Osteocyte (in vitro differentiated cells): Measurements from ENCODE around the gene IL16. TPM values are rescaled to one million over a fixed set of nuclear protein-coding genes. Genes with fewer than 3 reads are reported as not detected.

Source experiments
- DNase-seq: peaks from one replicate; pipeline ENCODE4 v3.0.0; 2021; ENCODE audit warnings: mixed read lengths; ENCODE audit not compliant: unreplicated experiment; ENCODE audit errors: extremely low spot score
- H3K27ac Mint-ChIP-seq: one replicate; pipeline ENCODE4 v1.8.0; 2021; ENCODE audit warnings: mild to moderate bottlenecking, mixed read lengths; ENCODE audit not compliant: unreplicated experiment
- H3K27me3 Mint-ChIP-seq: one replicate; pipeline ENCODE4 v1.8.0; 2021; ENCODE audit warnings: mixed read lengths; ENCODE audit not compliant: unreplicated experiment
- H3K36me3 Mint-ChIP-seq: one replicate; pipeline ENCODE4 v1.8.0; 2021; ENCODE audit warnings: mixed read lengths; ENCODE audit not compliant: unreplicated experiment
- H3K4me1 Mint-ChIP-seq: one replicate; pipeline ENCODE4 v1.8.0; 2021; ENCODE audit warnings: mixed read lengths; ENCODE audit not compliant: unreplicated experiment
- H3K4me3 Mint-ChIP-seq: one replicate; pipeline ENCODE4 v1.8.0; 2021; ENCODE audit warnings: mild to moderate bottlenecking, moderate library complexity, mixed read lengths; ENCODE audit not compliant: unreplicated experiment
- H3K9me3 Mint-ChIP-seq: one replicate; pipeline ENCODE4 v1.8.0; 2021; ENCODE audit warnings: mixed read lengths; ENCODE audit not compliant: unreplicated experiment
- CTCF ChIP-seq: fragments of 200-600 bp; sonication (generic); IDR thresholded peaks from 2 replicates; pipeline ENCODE4 v1.5.0; 2021; ENCODE audit warnings: antibody characterized with exemption, mild to moderate bottlenecking, moderate library complexity
- total RNA-seq: library from RNA; stranded (reverse); gene quantifications from 2 replicates; pipeline ENCODE4 v1.2.1, GENCODE V29; 2021

IL16 gene
- total RNA-seq, 1 donor from 2014 or later = not detected

- no peaks in the 10 kb centered on the region for H3K36me3 Mint-ChIP-seq
- H3K4me1 Mint-ChIP-seq = peaks cover 6% of the 10 kb centered on the region
- TF ChIP-seq CTCF = no peak
- H3K4me3 Mint-ChIP-seq = no peak overlapping the region
- no peak overlapping the region for H3K27ac Mint-ChIP-seq
- peaks cover 26% of the 10 kb centered on the region for H3K27me3 Mint-ChIP-seq
- no peak for DNase-seq
- H3K9me3 Mint-ChIP-seq = no peaks in the 10 kb centered on the region
Observed at GRCh38 chr15:81299630-81300273, 103.1 kb downstream of the IL16 start.

- Mint-ChIP-seq H3K4me3 (no peak overlapping the region), H3K27ac (no peak overlapping the region), H3K36me3 (no peaks in the 10 kb centered on the region), H3K4me1 (peaks cover 6% of the 10 kb centered on the region), H3K27me3 (peaks cover 19% of the 10 kb centered on the region), H3K9me3 (no peaks in the 10 kb centered on the region)
- TF ChIP-seq CTCF = no peak
- no peak for DNase-seq
Observed at GRCh38 chr15:81301385-81301784, 104.7 kb downstream of the IL16 start.

GRCh38 chr15:81301815-81302399 lies 105.2 kb downstream of the IL16 start:
- Mint-ChIP-seq H3K4me3 (no peak overlapping the region), H3K9me3 (no peaks in the 10 kb centered on the region), H3K27me3 (peaks cover 15% of the 10 kb centered on the region), H3K4me1 (peaks cover 3% of the 10 kb centered on the region), H3K36me3 (no peaks in the 10 kb centered on the region), H3K27ac (no peak overlapping the region)
- DNase-seq = no peak
- no peak for TF ChIP-seq CTCF

- H3K27me3 Mint-ChIP-seq = peaks cover 15% of the 10 kb centered on the region
Observed at GRCh38 chr15:81302701-81303109, 106.0 kb downstream of the IL16 start.

More at GRCh38 chr15:81302701-81303109, 106.0 kb downstream of the IL16 start:
- Mint-ChIP-seq H3K4me3 (no peak overlapping the region), H3K36me3 (no peaks in the 10 kb centered on the region), H3K4me1 (peaks cover 3% of the 10 kb centered on the region), H3K9me3 (no peaks in the 10 kb centered on the region), H3K27ac (no peak overlapping the region)
- TF ChIP-seq CTCF = no peak
- no peak for DNase-seq
